GM21367 (cell line): ENCODE results near the gene HMGB4.

Source experiments
- ATAC-seq: cut with Tn5 transposase; IDR thresholded peaks from one replicate; pipeline ENCODE4 v1.9.1; 2021; ENCODE audit not compliant: unreplicated experiment

HMGB4 gene

GRCh38 chr1:33846861-33847260 lies 17.0 kb upstream of the HMGB4 start:
- no peak for ATAC-seq

- ATAC-seq: no peak
Measured at GRCh38 chr1:33848205-33848937, 15.5 kb upstream of the HMGB4 start.

- no peak for ATAC-seq
Measured at GRCh38 chr1:33849211-33849610, 14.7 kb upstream of the HMGB4 start.

- no peak for ATAC-seq
Measured at GRCh38 chr1:33850481-33850880, 13.4 kb upstream of the HMGB4 start.

GRCh38 chr1:33852711-33853110 lies 11.2 kb upstream of the HMGB4 start:
- ATAC-seq: no peak

GRCh38 chr1:33853431-33853830 lies 10.4 kb upstream of the HMGB4 start:
- ATAC-seq: no peak

- no peak for ATAC-seq
Measured at GRCh38 chr1:33854091-33854490, 9.8 kb upstream of the HMGB4 start.

GRCh38 chr1:33860671-33861070 lies 3.2 kb upstream of the HMGB4 start:
- ATAC-seq: no peak

GRCh38 chr1:33864460-33865389 lies 846 bp downstream of the HMGB4 start:
- no peak for ATAC-seq

GRCh38 chr1:33866281-33866680 lies 2.4 kb downstream of the HMGB4 start:
- no peak for ATAC-seq

- ATAC-seq: no peak
Measured at GRCh38 chr1:33867684-33868083, 3.8 kb downstream of the HMGB4 start.

- no peak for ATAC-seq
Measured at GRCh38 chr1:33872275-33872674, 8.4 kb downstream of the HMGB4 start.

GRCh38 chr1:33872683-33873082 lies 8.8 kb downstream of the HMGB4 start:
- ATAC-seq: no peak

- no peak for ATAC-seq
Measured at GRCh38 chr1:33874636-33875035, 10.8 kb downstream of the HMGB4 start.

GRCh38 chr1:33875862-33876261 lies 12.0 kb downstream of the HMGB4 start:
- ATAC-seq: no peak

- no peak for ATAC-seq
Measured at GRCh38 chr1:33876970-33877650, 13.2 kb downstream of the HMGB4 start.

- no peak for ATAC-seq
Measured at GRCh38 chr1:33878392-33878791, 14.5 kb downstream of the HMGB4 start.

GRCh38 chr1:33880305-33880704 lies 16.4 kb downstream of the HMGB4 start:
- ATAC-seq: no peak

GRCh38 chr1:33886496-33886895 lies 22.6 kb downstream of the HMGB4 start:
- no peak for ATAC-seq

- ATAC-seq: no peak
Measured at GRCh38 chr1:33893147-33893830, 29.4 kb downstream of the HMGB4 start.

GRCh38 chr1:33895396-33895795 lies 31.5 kb downstream of the HMGB4 start:
- no peak for ATAC-seq
